ENCODE data around the gene PPTC7.

DNA sequence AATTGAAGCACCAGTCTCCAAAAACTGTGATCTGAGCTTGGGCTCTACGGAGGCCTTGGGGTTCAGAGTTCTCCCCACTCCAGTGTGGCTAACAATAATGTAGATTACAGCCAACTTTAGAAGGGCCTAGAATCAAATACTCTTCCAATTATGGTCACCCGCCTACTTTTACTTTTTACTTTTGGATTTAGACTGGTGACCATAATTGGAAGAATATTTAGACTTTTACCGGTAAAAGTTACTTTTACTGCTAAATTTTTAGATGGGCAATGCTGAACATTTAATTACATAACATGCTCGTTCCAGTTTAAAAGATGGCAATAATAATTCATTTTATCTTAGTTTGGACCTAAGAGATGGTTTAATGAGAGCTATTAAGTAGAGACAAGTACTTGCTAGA is 39.2 kb downstream of the PPTC7 start:
- TF ChIP-seq RARB (CRISPR knock-in tag; IDR thresholded peaks at IDR 0.05) = no peak
- no peak for TF ChIP-seq ARNTL (CRISPR knock-in tag; IDR thresholded peaks at IDR 0.05; ENCODE audit: borderline replicate concordance, low read depth)
- TF ChIP-seq ZNF8 (CRISPR knock-in tag; IDR thresholded peaks at IDR 0.05) = no peak
- no peak for TF ChIP-seq ZFP30 (CRISPR knock-in tag; IDR thresholded peaks at IDR 0.05)
- TF ChIP-seq, protein P1, sequence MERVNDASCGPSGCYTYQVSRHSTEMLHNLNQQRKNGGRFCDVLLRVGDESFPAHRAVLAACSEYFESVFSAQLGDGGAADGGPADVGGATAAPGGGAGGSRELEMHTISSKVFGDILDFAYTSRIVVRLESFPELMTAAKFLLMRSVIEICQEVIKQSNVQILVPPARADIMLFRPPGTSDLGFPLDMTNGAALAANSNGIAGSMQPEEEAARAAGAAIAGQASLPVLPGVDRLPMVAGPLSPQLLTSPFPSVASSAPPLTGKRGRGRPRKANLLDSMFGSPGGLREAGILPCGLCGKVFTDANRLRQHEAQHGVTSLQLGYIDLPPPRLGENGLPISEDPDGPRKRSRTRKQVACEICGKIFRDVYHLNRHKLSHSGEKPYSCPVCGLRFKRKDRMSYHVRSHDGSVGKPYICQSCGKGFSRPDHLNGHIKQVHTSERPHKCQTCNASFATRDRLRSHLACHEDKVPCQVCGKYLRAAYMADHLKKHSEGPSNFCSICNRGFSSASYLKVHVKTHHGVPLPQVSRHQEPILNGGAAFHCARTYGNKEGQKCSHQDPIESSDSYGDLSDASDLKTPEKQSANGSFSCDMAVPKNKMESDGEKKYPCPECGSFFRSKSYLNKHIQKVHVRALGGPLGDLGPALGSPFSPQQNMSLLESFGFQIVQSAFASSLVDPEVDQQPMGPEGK (CRISPR knock-in tag; IDR thresholded peaks at IDR 0.05; ENCODE audit: borderline replicate concordance) = no peak
- TF ChIP-seq ZC3H10 (CRISPR knock-in tag; IDR thresholded peaks at IDR 0.05) = no peak
- TF ChIP-seq, protein P2, sequence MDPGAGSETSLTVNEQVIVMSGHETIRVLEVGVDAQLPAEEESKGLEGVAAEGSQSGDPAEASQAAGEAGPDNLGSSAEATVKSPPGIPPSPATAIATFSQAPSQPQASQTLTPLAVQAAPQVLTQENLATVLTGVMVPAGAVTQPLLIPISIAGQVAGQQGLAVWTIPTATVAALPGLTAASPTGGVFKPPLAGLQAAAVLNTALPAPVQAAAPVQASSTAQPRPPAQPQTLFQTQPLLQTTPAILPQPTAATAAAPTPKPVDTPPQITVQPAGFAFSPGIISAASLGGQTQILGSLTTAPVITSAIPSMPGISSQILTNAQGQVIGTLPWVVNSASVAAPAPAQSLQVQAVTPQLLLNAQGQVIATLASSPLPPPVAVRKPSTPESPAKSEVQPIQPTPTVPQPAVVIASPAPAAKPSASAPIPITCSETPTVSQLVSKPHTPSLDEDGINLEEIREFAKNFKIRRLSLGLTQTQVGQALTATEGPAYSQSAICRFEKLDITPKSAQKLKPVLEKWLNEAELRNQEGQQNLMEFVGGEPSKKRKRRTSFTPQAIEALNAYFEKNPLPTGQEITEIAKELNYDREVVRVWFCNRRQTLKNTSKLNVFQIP (CRISPR knock-in tag; IDR thresholded peaks at IDR 0.05; ENCODE audit: borderline replicate concordance, low read depth) = no peak
- TF ChIP-seq TOX (CRISPR knock-in tag; IDR thresholded peaks at IDR 0.05; ENCODE audit: borderline replicate concordance) = no peak

Measured in SK-N-SH treated with all-trans-retinoic acid at 6 μM for 48 hours (cell line).